RKO (cell line): ENCODE data around the gene PRCD.
A peak's percentile ranks its signal among the peaks of the same experiment; 100 is the strongest.
"Not testable (repeated sequence)": the region's sequence is repeated elsewhere in the genome, so short reads cannot be mapped to it uniquely, and the experiment has no call there.

Experiments used
- DNase-seq: peaks from one replicate; pipeline ENCODE4 v3.0.0-alpha.2; 2016; ENCODE audit warnings: low spot score

PRCD gene

GRCh38 chr17:76504117-76504516, 35.7 kb upstream of the PRCD start:
- DNase-seq = peak; percentile 50

- DNase-seq = peak; percentile 77
Observed at GRCh38 chr17:76506408-76507345, 33.2 kb upstream of the PRCD start.

- DNase-seq = not testable (repeated sequence)
Observed at GRCh38 chr17:76508472-76509063, 31.3 kb upstream of the PRCD start.

- no peak for DNase-seq
Observed at GRCh38 chr17:76510831-76511244, 29.0 kb upstream of the PRCD start.

- DNase-seq = no peak
Observed at GRCh38 chr17:76511668-76512365, 28.0 kb upstream of the PRCD start.

- DNase-seq = no peak
Observed at GRCh38 chr17:76512366-76513305, 27.2 kb upstream of the PRCD start.

- DNase-seq = no peak
Observed at GRCh38 chr17:76513306-76513692, 26.5 kb upstream of the PRCD start.

- DNase-seq = not testable (repeated sequence)
Observed at GRCh38 chr17:76514355-76514754, 25.5 kb upstream of the PRCD start.

GRCh38 chr17:76515274-76515949, 24.4 kb upstream of the PRCD start:
- no peak for DNase-seq

- no peak for DNase-seq
Observed at GRCh38 chr17:76517638-76518038, 22.2 kb upstream of the PRCD start.

- DNase-seq = no peak
Observed at GRCh38 chr17:76519048-76519966, 20.5 kb upstream of the PRCD start.

- no peak for DNase-seq
Observed at GRCh38 chr17:76521262-76521661, 18.6 kb upstream of the PRCD start.

- not testable (repeated sequence) for DNase-seq
Observed at GRCh38 chr17:76521683-76522082, 18.2 kb upstream of the PRCD start.

GRCh38 chr17:76523084-76524037, 16.5 kb upstream of the PRCD start:
- DNase-seq = peak; percentile 70

- no peak for DNase-seq
Observed at GRCh38 chr17:76524598-76525512, 15.0 kb upstream of the PRCD start.

- not testable (repeated sequence) for DNase-seq
Observed at GRCh38 chr17:76525513-76525833, 14.4 kb upstream of the PRCD start.

- DNase-seq = not testable (repeated sequence)
Observed at GRCh38 chr17:76527016-76527415, 12.8 kb upstream of the PRCD start.
